ENCODE data around the gene TMX1.

Gene TMX1

DNA sequence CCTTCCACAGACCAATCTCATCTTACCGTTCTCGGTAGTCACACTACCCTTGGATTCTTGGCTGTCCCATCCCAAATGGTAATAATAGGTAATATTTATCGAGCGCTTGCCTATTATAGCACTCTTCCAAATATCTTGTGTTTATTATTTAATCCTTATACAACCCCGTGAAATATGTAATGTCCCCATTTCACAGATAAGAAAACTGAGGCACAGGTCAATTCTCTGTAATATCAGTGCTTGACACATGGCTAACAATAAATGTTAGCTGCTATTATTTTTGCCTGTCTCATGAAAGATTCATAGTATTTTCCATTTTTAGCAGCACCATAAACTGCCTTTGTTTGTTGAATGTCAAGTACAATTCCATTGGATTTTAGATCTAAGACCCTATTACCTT is 4.5 kb downstream of the TMX1 start:
- no peak for DNase-seq

DNA sequence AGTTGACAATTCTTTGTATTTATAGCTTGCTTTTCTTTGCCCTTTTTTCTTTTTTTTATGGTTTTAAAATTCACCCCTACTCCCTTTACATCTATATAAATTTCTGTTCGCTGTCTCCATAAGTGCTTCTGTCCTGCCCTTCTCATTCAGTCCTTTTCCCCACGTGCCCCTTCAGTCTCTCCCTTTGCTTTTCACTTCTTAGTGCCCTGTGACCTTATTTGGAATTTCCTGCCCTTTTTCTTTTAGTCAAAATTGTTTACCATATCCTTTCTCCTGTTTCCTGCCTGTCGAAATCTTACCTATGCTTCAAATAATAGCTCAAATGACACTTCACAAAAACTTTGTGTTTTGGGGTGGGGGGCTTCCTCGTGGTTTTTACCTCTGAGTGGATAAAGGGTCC is 6.0 kb downstream of the TMX1 start:
- no peak for DNase-seq

DNA sequence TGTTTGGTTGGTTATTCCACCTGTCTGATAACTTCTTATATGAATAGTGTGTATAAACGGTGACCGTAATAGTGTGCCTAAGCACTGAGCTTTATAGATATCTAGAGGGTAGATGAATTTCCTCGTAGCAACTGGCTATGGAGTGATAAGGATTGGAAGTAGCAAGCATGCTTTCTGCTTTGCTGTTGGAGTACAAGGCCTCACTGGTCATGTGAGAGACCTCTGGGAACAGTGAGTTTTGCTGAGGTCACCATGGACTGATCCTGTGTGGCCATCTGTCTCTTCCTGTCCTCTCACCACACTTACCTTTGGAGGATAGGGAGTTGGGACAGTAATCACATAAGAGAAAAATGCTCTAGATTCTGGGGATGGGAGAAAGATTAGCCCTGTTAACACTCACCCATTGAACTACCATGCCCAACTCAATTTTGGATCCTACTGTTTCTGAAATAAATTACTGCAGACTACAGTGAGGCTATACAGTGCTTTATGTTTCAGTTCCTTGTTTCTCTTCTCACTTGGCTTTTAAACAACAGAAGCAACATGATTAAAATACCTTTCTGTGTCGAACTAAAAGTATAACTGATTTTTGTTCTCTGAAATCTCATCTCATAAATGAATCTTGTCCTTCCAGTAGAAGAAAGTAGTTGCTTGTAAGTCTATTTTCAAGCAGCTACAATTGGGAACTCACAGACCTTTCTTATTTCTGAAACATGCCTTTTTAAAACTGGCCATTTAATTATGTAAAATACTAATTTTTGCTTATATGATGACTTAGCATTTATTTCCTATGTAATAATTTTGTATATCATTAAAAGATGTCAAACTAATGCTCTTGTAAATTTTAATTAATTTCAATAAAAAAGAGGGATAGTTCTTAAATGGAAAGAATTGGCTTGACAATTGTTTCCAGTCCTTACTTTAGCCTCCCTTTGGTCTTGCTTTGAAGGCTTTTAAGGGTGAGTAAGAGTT is 8.3 kb downstream of the TMX1 start:
- DNase-seq: no peak

GRCh38 chr14:51251486-51251885 is 11.4 kb downstream of the TMX1 start:
- no peak for DNase-seq

DNA sequence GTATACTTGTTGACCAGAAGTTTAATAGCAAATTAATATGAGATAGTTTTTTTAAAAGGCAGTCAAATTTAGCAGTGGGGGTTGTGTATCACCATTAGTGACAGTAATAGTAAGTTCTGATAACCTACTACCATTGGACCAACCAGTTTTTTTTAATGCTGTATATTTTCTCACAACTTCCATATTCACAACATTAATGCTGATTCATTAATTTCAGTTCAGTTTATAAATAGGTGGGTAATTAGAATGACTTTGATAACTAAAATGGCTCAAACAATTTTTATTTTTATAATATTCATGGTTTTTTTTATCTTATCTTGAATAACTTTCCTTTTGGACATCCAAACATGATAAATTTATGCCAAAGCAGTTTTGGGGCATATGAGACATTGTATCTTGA is 13.8 kb downstream of the TMX1 start:
- no peak for DNase-seq

GRCh38 chr14:51258280-51258679 is 18.2 kb downstream of the TMX1 start:
- DNase-seq: no peak

DNA sequence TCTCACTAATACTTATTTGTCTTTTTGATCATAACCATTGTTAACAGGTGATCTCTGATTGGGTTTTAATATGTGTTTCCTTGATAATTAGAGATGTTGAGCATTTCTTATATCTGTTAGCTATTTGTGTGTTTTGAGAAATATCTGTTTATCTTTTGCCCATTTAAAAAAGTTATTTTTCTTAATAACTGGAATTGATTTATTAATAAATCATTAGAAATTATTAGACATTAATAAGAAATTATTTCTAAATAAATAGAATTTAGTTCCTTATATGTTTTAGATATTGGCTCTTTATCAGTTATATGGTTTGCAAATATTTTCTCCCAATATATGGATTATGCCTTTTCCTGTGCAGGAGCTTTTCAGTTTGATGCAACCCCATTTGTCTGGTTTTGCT is 18.7 kb downstream of the TMX1 start:
- DNase-seq: no peak

GRCh38 chr14:51260225-51260624 is 20.2 kb downstream of the TMX1 start:
- DNase-seq: no peak

DNA sequence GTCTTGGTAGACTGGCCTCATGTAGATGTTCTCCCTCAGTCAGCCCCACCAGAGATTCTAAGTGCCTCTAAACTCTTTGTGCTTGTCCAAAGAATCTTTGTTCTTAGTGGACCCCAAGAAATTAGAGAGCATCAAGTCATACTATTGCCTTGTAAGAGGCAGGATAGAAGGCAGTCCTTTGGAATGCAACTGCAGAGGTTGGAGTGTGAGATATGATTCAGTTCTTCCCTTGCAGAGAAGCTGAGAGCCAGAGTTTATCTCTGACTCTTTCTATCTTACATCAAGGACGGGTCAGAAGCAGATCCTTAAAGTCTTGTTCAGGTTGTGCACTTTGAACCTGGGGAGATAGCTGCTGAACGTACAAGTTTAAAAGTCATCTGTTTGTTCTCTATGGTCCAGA is 21.1 kb downstream of the TMX1 start:
- no peak for DNase-seq

DNA sequence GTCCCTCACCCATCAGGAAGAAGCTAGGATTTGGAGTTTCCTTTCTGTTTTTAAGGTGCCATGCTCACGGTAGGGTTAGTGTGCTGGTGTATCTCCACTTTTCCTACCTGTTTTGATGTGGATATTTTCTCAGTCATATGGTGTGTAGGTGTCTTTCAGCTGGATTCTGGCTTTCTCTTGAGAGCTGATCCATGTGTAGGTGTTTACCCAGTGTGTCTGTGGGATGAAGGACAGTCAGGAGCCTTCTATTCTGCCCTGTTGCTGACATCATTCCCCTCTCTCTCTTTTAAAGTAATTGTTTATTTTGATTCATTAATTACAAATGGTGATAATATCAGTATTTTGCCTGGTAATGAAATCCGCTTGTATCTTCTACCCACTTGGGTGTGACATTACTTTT is 22.8 kb downstream of the TMX1 start:
- DNase-seq: no peak

- DNase-seq: no peak
Measured at GRCh38 chr14:51269634-51270033, 29.6 kb downstream of the TMX1 start.

- DNase-seq: no peak
Measured at GRCh38 chr14:51276605-51277004, 36.6 kb downstream of the TMX1 start.

DNA sequence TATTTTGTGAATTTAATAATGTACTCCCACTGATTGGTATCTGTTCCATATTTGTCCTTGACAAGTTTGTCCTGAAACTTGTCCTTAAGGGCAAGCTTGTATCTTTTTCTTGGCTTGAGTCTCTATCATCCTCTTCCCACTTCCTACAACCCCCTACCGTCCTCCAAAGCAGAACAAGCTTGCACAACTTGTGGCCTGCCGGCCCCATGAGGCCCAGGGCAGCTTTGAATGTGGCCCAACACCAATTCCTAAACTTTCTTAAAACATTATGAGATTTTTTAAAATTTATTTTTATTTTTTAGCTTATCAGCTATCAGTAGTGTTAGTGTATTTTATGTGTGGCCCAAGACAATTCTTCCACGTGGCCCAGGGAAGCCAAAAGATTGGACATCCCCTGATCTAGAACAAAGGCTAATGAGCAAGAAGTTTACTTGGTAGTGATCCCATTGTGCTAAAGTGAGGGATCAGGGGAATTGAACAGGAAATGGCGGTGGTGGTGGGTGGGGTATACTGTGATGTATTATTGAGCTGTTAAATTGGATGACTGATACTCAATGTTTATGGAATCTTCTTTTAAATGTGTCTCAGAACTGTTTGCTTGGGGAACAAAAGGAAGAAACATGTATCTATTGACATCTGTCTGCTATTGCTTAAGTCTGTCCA is 37.8 kb downstream of the TMX1 start:
- no peak for DNase-seq

DNA sequence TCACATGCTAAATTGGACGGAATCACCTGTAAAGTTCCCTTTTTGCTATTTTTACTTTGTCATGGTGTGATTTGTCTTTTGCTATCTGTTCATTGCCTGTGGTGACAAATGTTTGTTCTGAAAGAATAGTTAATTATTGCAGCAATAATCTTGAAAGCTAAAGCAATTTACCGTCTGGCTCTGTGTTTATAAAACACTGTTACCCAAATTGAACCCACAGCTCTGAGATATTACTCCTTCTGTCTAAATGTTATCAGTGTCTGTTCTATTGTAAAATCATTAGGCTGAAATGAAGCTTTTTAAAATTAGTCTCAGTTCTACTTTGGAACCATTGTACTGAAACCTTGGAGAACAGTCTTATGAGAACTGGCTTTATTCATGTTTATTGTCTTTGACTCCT is 42.5 kb downstream of the TMX1 start:
- no peak for DNase-seq

- DNase-seq: peak; percentile 90
Measured at GRCh38 chr14:51283402-51284085, 43.5 kb downstream of the TMX1 start.

DNA sequence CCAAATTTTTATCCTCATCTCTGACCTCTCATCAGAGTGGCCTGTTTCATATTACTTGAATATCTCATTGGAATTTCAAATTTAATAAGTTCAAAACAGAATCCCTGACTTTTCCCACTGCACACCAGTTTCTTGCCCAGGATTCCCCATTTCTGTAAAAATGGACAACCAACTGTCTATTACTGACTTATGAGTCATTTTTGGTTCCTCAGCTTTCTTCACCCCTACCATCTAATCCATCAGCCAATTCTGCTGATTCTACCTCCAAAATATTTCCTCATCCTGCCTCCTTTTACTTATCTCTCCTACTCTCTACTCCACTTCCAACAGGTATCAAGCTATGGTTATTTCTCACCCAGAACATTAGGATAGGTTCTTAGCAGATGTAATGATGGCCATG is 44.2 kb downstream of the TMX1 start:
- peak; percentile 32 for DNase-seq

- DNase-seq: no peak
Measured at GRCh38 chr14:51285120-51285519, 45.1 kb downstream of the TMX1 start.

GRCh38 chr14:51289169-51289568 is 49.1 kb downstream of the TMX1 start:
- DNase-seq: peak; percentile 43

DNA sequence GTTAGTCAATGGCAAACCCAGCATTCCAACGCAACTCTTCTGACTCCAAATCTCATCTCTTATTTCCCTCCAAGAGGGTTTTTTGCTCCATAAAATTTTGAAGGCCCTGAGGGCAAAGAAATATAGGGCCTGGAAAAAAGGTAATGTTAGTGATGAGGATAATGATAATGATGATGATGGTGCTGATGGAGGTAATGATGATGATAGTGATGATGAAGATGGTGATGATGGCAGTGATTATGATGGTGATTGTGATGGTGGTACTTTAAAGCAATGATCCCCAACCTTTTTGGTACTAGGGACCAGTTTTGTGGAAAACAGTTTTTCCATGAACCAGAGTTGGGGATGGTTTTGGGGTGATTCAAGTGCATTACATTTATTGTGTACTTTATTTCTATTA is 50.1 kb downstream of the TMX1 start:
- no peak for DNase-seq

DNA sequence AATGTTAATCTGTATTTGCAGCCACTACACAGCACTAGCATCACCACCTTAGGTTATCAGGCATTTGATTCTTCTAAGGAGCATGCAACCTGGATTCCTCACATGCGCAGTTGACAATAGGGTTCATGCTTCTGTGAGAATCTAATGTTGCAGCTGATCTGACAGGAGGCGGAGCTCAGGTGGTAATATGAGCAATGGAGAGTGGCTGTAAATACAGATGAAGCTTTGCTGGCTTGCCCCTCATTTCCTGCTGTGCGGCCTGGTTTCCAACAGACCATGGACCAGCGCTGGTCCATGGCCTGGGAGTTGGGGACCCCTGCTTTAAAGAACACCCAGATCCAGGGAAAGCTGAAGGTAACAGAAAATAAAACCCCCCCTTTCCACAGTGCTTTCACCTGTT is 51.0 kb downstream of the TMX1 start:
- no peak for DNase-seq

- peak; percentile 44 for DNase-seq
Measured at GRCh38 chr14:51293149-51293911, 53.3 kb downstream of the TMX1 start.

GRCh38 chr14:51293912-51294389 is 53.9 kb downstream of the TMX1 start:
- DNase-seq: no peak

Data from EL (cell line).